Lower lobe of right lung (tissue), 2 donors: ENCODE data around the gene CACNA1A. TPM values are rescaled to one million over a fixed set of nuclear protein-coding genes. Genes with fewer than 3 reads are reported as not detected.
A peak's percentile ranks its signal among the peaks of the same experiment; 100 is the strongest.

ENCODE experiments used
- ATAC-seq, 2 donors: fragments of 200-7000 bp; cut with Tn5 transposase; one replicate each; pipeline ENCODE4 v1.9.1; 2020 to 2022; ENCODE audit warnings: mild to moderate bottlenecking in 2 of 2, moderate library complexity in 2 of 2
- DNase-seq: peaks from one replicate; pipeline ENCODE4 v3.0.0-alpha.2; 2020
- H3K27ac ChIP-seq: fragments of 200-600 bp; one replicate; pipeline ENCODE4 v1.8.0; 2022
- H3K27me3 ChIP-seq: fragments of 200-600 bp; one replicate; pipeline ENCODE4 v1.8.0; 2022; ENCODE audit warnings: low read depth
- H3K36me3 ChIP-seq: fragments of 200-600 bp; one replicate; pipeline ENCODE4 v1.8.0; 2022; ENCODE audit warnings: mild to moderate bottlenecking
- H3K4me1 ChIP-seq: fragments of 200-600 bp; one replicate; pipeline ENCODE4 v1.8.0; 2022
- H3K4me3 ChIP-seq: fragments of 200-600 bp; one replicate; pipeline ENCODE4 v1.8.0; 2022; ENCODE audit warnings: mild to moderate bottlenecking
- H3K9me3 ChIP-seq: fragments of 200-600 bp; one replicate; pipeline ENCODE4 v1.8.0; 2022
- CTCF ChIP-seq: fragments of 200-600 bp; IDR thresholded peaks from one replicate; pipeline ENCODE4 v1.8.0; 2022; ENCODE audit warnings: antibody characterized with exemption, mild to moderate bottlenecking
- intact Hi-C: fragments of 100-400 bp; cut with DNase I; formaldehyde crosslinking; loops from one replicate; pipeline ENCODE4 v1.11.0; 2022
- total RNA-seq: library from RNA; stranded (reverse); fragmentation: NEBNext Ultra II Directional; extraction: Animal tissue kit (Norgen Biotek cat#: 25700); gene quantifications from one replicate; pipeline ENCODE4 v1.2.1, GENCODE V29; 2021
- donor health status: DM: no; HTN: yes; CAD: no; lungs with severe emphysema.

The CACNA1A gene
- total RNA-seq, 1 donor from 2014 or later: 0.71 TPM

- Histone ChIP-seq H3K9me3 (no peaks in the 10 kb centered on the region), H3K4me3 (peak overlapping the region; percentile 55), H3K27ac (peak overlapping the region; percentile 88), H3K36me3 (no peaks in the 10 kb centered on the region), H3K4me1 (peaks cover 74% of the 10 kb centered on the region), H3K27me3 (no peaks in the 10 kb centered on the region)
- no peak for TF ChIP-seq CTCF
- DNase-seq (peak; percentile 77), ATAC-seq (peak; percentile 26 to 51)
- intact Hi-C loops: no loop called here
These were observed 342.5 kb downstream of the CACNA1A start for GRCh38 chr19:13163609-13164342.

- H3K36me3 ChIP-seq: no peaks in the 10 kb centered on the region
- H3K27ac ChIP-seq: peak overlapping the region; percentile 88
- DNase-seq: peak; percentile 98
- ATAC-seq: peak; percentile 90 to 92
- no peak for TF ChIP-seq CTCF
- H3K4me1 ChIP-seq: peaks cover 66% of the 10 kb centered on the region
- H3K9me3 ChIP-seq: no peaks in the 10 kb centered on the region
- no peaks in the 10 kb centered on the region for H3K27me3 ChIP-seq
- peak overlapping the region; percentile 55 for H3K4me3 ChIP-seq
- intact Hi-C loops: no loop called here
These were observed 343.3 kb downstream of the CACNA1A start for GRCh38 chr19:13162724-13163608.

- intact Hi-C loops: no loop called here
- no peak for ATAC-seq
- Histone ChIP-seq H3K27me3 (no peaks in the 10 kb centered on the region), H3K4me3 (no peak overlapping the region), H3K4me1 (peaks cover 63% of the 10 kb centered on the region), H3K36me3 (no peaks in the 10 kb centered on the region), H3K9me3 (no peaks in the 10 kb centered on the region), H3K27ac (no peak overlapping the region)
- no peak for DNase-seq
- TF ChIP-seq CTCF: no peak
These were observed 345.7 kb downstream of the CACNA1A start for GRCh38 chr19:13160557-13160956.

- no peak for DNase-seq
- intact Hi-C loops: no loop called here
- no peaks in the 10 kb centered on the region for H3K27me3 ChIP-seq
- no peak overlapping the region for H3K4me3 ChIP-seq
- TF ChIP-seq CTCF: no peak
- ATAC-seq: no peak
- H3K36me3 ChIP-seq: no peaks in the 10 kb centered on the region
- H3K27ac ChIP-seq: no peak overlapping the region
- H3K9me3 ChIP-seq: no peaks in the 10 kb centered on the region
- peaks cover 63% of the 10 kb centered on the region for H3K4me1 ChIP-seq
These were observed 346.6 kb downstream of the CACNA1A start for GRCh38 chr19:13159713-13160112.
